BLaER1 treated with 17β-estradiol and CSF1 and Interleukin-3, amounts not matched to agents 10 nM and 100 nM (cell line): ENCODE results near the gene WNK2.

ENCODE experiments used
- H3K27ac ChIP-seq, 11 experiments: shearing (Covaris generic); formaldehyde crosslinking; 2 replicates each; pipeline ENCODE4 v1.8.1; 2022
- H3K27me3 ChIP-seq, 11 experiments: shearing (Covaris generic); formaldehyde crosslinking; 2 replicates each; pipeline ENCODE4 v1.8.1; 2022
- H3K36me3 ChIP-seq, 11 experiments: shearing (Covaris generic); formaldehyde crosslinking; 2 replicates each; pipeline ENCODE4 v1.8.1; 2022
- H3K4me1 ChIP-seq, 10 experiments: shearing (Covaris generic); formaldehyde crosslinking; 2 replicates each; pipeline ENCODE4 v1.8.1; 2022
- H3K4me2 ChIP-seq, 11 experiments: shearing (Covaris generic); formaldehyde crosslinking; 2 replicates each; pipeline ENCODE4 v1.8.1; 2022
- H3K4me3 ChIP-seq, 10 experiments: shearing (Covaris generic); formaldehyde crosslinking; 2 replicates each; pipeline ENCODE4 v1.8.1; 2022
- H3K9ac ChIP-seq, 11 experiments: shearing (Covaris generic); formaldehyde crosslinking; 2 replicates each; pipeline ENCODE4 v1.8.1; 2022
- H3K9me3 ChIP-seq, 11 experiments: shearing (Covaris generic); formaldehyde crosslinking; replicated peaks in 1 of 11; 2 replicates each; pipeline ENCODE4 v1.8.1; 2022
- H4K20me1 ChIP-seq, 11 experiments: shearing (Covaris generic); formaldehyde crosslinking; 2 replicates each; pipeline ENCODE4 v1.8.1; 2022
- Cebpa-rat ChIP-seq, 11 experiments: shearing (Covaris generic); IDR thresholded peaks; 2 replicates each; pipeline ENCODE4 v1.8.1; 2022

WNK2 gene

DNA sequence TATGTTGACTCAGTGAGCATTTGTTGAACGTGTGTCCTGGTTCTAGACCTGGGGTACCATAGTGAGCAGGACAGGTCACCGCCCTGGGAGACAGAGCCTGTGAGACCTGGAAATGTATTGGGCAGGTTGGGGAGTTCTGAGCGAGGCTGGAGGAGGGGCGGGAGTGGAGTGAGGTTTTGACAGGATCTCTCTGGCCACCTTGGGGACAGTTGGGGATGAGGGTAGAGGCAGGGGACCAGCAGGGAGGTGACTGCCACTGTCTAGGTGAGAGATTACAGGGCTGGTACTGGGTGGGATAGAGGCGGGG is 7.4 kb downstream of the WNK2 start:
- Histone ChIP-seq H3K36me3 (no peaks in the 10 kb centered on the region), H3K9me3 (peaks cover 0 to 4% (median 2%) of the 10 kb centered on the region in 11 experiments; a peak in 5 of 22 replicates), H3K27ac (no peak overlapping the region), H3K4me3 (no peak overlapping the region), H3K9ac (no peak overlapping the region), H4K20me1 (peaks cover 0 to 37% (median 0%) of the 10 kb centered on the region in 11 experiments; a peak in 7 of 22 replicates), H3K4me1 (peaks cover 5 to 22% (median 13%) of the 10 kb centered on the region in 10 experiments; a peak in 14 of 20 replicates), H3K4me2 (no peak overlapping the region), H3K27me3 (no peaks in the 10 kb centered on the region)
- no peak for TF ChIP-seq Cebpa-rat (IDR thresholded peaks at IDR 0.05)

DNA sequence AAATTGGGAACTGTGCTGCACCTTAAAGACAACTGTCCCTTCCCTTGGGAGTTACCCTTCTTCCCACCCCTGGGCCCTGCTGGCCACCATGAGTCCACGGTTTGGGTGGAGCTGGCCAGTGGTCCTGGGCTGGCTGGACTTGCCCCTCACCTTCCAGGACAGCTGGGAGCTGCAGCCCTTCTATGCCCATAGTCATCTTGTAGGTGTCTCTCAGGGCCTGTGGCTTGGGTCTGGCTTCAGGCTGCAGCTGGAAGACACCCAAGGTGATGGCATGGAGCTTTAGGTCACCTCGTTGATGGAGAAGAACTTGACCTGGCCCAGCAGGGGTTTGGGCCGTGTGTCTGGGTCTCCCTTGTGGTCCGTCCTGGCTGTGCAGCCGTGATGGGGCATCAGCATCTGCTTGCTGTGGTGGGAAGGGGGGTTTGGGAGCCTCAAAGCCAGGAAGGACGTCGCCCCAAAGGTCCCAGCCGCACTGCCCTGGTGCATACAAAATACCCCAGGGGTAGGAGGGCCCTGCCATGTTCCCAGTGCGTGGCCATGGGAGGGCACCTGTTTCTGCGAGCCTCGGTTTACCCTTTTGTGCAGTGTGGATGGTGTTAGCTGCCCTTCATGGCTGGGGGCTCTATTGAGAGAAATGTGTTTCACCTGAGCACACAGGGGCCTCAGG is 8.9 kb downstream of the WNK2 start:
- Histone ChIP-seq H3K4me3 (no peak overlapping the region), H3K36me3 (no peaks in the 10 kb centered on the region), H3K9ac (no peak overlapping the region), H3K27ac (no peak overlapping the region), H4K20me1 (peaks cover 0 to 23% (median 0%) of the 10 kb centered on the region in 11 experiments; a peak in 6 of 22 replicates), H3K4me1 (peaks cover 8 to 23% (median 17%) of the 10 kb centered on the region in 10 experiments), H3K27me3 (no peaks in the 10 kb centered on the region), H3K9me3 (peaks cover 0 to 5% (median 3%) of the 10 kb centered on the region in 11 experiments; a peak in 5 of 22 replicates), H3K4me2 (no peak overlapping the region)
- no peak for TF ChIP-seq Cebpa-rat (IDR thresholded peaks at IDR 0.05)

DNA sequence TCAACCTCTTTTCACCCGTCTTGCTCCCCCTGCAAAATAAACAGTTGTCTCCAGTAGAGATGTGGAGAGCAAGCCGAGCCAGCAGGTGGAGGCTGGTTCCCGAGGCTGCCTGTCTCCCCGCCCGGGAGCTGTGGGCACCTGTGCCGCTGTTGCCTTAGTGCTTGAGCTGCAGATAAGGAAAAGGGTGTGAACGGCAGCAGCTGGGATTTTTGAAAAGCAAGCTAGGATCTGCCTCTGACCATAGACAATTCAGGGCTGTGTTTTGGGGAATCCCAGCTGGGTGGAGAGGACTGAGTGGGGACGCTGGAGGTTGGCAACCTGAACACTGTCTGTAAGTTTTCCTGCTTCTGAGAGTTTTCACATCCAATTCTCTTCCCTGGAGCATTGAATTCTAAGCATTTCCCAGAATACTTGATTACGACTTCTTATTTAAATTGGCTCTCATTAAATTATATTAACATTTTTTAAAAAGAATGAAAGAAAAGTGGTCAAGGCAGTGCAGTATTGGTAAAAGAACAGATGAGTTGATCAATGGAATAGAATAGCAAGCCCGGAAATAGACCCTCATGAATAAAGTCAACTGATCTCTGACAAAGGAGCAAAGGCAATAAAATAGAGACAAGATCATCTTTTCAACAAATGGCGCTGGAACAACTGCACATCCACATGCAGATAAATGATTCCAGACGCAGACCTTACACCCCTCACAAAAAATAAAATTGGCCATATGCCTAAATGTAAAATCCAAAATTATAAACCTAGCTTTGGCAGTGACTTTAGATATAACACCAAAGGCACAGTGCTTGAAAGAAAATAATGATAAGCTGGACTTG is 9.7 kb downstream of the WNK2 start:
- H4K20me1 ChIP-seq, result peaks cover 0 to 29% (median 0%) of the 10 kb centered on the region in 11 experiments; a peak in 7 of 22 replicates
- H3K27ac ChIP-seq, result no peak overlapping the region
- H3K27me3 ChIP-seq, result no peaks in the 10 kb centered on the region
- no peaks in the 10 kb centered on the region for H3K36me3 ChIP-seq
- no peak overlapping the region for H3K9ac ChIP-seq
- H3K4me1 ChIP-seq, result peaks cover 13 to 28% (median 21%) of the 10 kb centered on the region in 10 experiments
- no peak overlapping the region for H3K4me2 ChIP-seq
- no peak overlapping the region for H3K4me3 ChIP-seq
- peaks cover 0 to 5% (median 3%) of the 10 kb centered on the region in 11 experiments; a peak in 5 of 22 replicates for H3K9me3 ChIP-seq
- no peak for TF ChIP-seq Cebpa-rat (IDR thresholded peaks at IDR 0.05)

DNA sequence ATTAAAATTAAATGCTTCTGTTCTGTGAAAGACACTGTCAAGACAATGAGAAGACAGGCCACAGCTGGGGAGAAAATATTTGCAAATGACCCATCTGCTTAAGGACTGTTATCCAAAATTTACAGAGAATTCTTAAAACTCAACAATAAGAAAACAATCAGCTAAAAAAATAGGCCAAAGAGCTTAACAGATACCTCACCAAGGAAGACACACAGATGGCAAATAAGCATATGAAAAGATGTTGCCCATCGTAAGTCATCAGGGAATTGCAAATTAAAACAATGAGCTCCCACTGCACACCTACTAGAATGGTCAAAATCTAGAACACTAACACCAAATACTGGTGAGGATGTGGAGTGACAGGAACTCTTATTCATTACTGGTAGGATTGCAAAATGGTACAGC is 10.3 kb downstream of the WNK2 start:
- Histone ChIP-seq H3K27me3 (no peaks in the 10 kb centered on the region), H3K9me3 (peaks cover 0 to 5% (median 3%) of the 10 kb centered on the region in 11 experiments; a peak in 5 of 22 replicates), H3K36me3 (no peaks in the 10 kb centered on the region), H4K20me1 (peaks cover 0 to 34% (median 0%) of the 10 kb centered on the region in 11 experiments; a peak in 7 of 22 replicates), H3K4me1 (peaks cover 12 to 33% (median 25%) of the 10 kb centered on the region in 10 experiments), H3K27ac (no peak overlapping the region), H3K4me3 (no peak overlapping the region), H3K4me2 (no peak overlapping the region), H3K9ac (no peak overlapping the region)
- TF ChIP-seq Cebpa-rat (IDR thresholded peaks at IDR 0.05), result no peak

DNA sequence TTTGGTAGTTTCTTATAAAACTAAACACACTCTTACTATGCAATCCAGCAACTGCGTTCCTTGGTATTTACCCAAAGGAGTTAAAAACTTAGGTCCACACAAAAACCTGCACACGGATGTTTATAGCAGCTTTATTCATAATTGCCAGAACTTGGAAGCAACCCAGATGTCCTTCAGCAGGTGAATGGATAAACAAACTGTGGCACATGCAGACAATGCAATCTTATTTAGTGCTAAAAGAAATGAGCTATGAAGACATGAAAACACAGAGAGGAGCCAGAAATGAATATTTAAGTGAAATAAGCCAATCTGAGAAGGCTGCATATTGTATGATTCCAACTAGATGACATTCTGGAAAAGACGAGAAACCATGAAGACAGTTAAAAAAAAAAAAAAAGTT is 10.7 kb downstream of the WNK2 start:
- H3K4me1 ChIP-seq, result peaks cover 12 to 34% (median 25%) of the 10 kb centered on the region in 10 experiments
- H3K9me3 ChIP-seq, result peaks cover 0 to 5% (median 3%) of the 10 kb centered on the region in 11 experiments; a peak in 5 of 22 replicates
- H3K36me3 ChIP-seq, result no peaks in the 10 kb centered on the region
- no peak for TF ChIP-seq Cebpa-rat (IDR thresholded peaks at IDR 0.05)
- no peak overlapping the region for H3K4me2 ChIP-seq
- H3K27me3 ChIP-seq, result no peaks in the 10 kb centered on the region
- H3K27ac ChIP-seq, result no peak overlapping the region
- H4K20me1 ChIP-seq, result peaks cover 0 to 31% (median 0%) of the 10 kb centered on the region in 11 experiments; a peak in 7 of 22 replicates
- no peak overlapping the region for H3K4me3 ChIP-seq
- no peak overlapping the region for H3K9ac ChIP-seq

DNA sequence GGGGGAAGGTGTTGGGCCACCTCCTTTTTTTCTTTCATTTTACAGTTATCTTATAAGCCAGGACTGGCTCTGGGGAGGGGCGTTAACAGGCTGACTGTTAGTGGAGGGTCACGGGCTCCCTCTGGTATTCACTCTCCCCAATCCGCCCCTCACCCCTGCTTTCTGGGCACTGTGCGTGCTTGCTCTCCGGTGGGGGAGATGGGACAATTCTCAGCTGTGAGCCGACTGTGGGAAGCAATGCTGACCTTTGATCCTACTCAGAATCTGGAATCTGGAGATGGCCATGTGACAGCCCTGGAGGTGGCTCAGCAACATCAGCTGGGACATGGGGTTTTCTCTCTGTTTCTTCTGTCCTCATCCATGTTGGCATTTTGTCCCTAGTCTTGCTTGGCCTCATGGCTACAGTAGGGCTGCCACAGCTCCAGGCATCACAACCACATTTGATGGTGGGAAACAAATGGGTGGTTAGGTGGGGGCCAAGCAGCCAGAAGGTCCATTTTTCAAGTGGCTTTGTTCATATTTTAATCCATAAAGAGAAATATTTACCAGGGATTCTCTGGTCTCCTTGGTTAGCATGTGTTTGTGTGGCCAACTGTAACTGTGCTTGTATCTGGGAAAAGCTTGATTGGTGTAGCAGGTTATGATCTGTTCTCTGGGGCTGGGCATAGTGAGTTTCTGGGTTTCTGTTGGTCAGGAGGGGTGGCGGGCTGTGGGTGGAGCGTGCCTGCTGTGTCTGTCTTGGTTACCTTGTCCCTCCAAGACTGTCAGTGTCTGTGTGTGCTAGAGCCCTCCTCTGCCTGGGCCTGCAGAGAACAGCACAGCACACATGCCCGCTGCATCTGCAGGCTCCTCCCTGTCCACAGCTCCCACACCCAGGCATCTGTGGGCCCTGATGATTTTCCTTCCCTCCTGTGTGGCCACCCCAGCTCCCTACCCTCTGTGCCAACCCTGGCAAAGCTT is 12.4 kb downstream of the WNK2 start:
- H3K4me2 ChIP-seq, result peak overlapping the region in 3 of 11 experiments; percentile 80 to 87 (median 84); a peak in 1 of 22 replicates
- H3K9ac ChIP-seq, result 0 out of 22 replicates have a peak overlapping the region, but pooled peaks of 1 of the 11 experiments have one; percentile 31

DNA sequence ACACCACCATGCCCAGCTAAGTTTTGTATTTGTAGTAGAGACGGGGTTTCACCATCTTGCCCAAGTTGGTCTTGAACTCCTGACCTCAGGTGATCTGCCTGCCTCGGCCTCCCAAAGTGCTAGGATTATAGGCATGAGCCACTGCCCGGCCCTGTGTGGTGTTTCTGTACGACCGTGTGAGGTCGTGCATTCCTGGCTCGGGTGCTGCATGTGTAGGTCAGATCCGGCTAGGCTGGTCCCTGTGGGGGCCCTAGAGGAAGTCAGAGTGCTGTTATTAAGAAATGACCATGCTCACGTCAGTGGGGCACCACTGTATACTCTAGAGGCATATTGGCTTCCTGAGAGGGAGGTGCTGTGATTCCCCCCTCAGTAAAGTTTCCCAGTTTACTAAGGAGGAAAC is 13.7 kb downstream of the WNK2 start:
- no peak overlapping the region for H3K4me3 ChIP-seq
- peak overlapping the region; percentile 33 to 87 (median 71) for H3K4me2 ChIP-seq
- H3K36me3 ChIP-seq, result no peaks in the 10 kb centered on the region
- peak overlapping the region in 3 of 11 experiments; percentile 21 to 54 (median 30); a peak in 5 of 22 replicates for H3K9ac ChIP-seq
- H3K27ac ChIP-seq, result peak overlapping the region in 4 of 11 experiments; percentile 40 to 61 (median 52); a peak in 7 of 22 replicates
- H3K4me1 ChIP-seq, result peaks cover 12 to 43% (median 26%) of the 10 kb centered on the region in 10 experiments
- peaks cover 0 to 5% (median 3%) of the 10 kb centered on the region in 11 experiments; a peak in 5 of 22 replicates for H3K9me3 ChIP-seq
- H4K20me1 ChIP-seq, result peaks cover 0 to 24% (median 0%) of the 10 kb centered on the region in 11 experiments; a peak in 6 of 22 replicates
- no peaks in the 10 kb centered on the region for H3K27me3 ChIP-seq
- TF ChIP-seq Cebpa-rat (IDR thresholded peaks at IDR 0.05), result no peak

More for the DNA sequence above, 12.4 kb downstream of the WNK2 start:
- Histone ChIP-seq H3K4me3 (no peak overlapping the region), H3K27me3 (no peaks in the 10 kb centered on the region), H3K4me1 (peaks cover 12 to 34% (median 27%) of the 10 kb centered on the region in 10 experiments), H3K36me3 (no peaks in the 10 kb centered on the region), H3K27ac (0 out of 22 replicates have a peak overlapping the region, but pooled peaks of 1 of the 11 experiments have one; percentile 11), H4K20me1 (peaks cover 0 to 24% (median 0%) of the 10 kb centered on the region in 11 experiments; a peak in 6 of 22 replicates), H3K9me3 (peaks cover 0 to 5% (median 3%) of the 10 kb centered on the region in 11 experiments; a peak in 5 of 22 replicates)
- TF ChIP-seq Cebpa-rat (IDR thresholded peaks at IDR 0.05), result no peak
